RWPE1 (cell line): ENCODE measurements around the gene RGS6.

Experiments
- CTCF ChIA-PET: fragments of 350-600 bp; sonication (Branson Sonifier 250); formaldehyde crosslinking; extraction: SDS; loops from one replicate; lab custom pipeline; 2021; lab: Yijun Ruan, JAX
- POLR2A ChIA-PET: fragments of 400-600 bp; formaldehyde crosslinking; extraction: SDS; loops from one replicate; lab custom pipeline; 2020; ENCODE audit warnings: antibody characterized with exemption; ENCODE audit not compliant: low non-redundant PET; lab: Yijun Ruan, JAX
- DNase-seq: peaks from one replicate; pipeline ENCODE4 v3.0.0; 2012; ENCODE audit warnings: low spot score
- H3K27ac ChIP-seq: fragments of 450-650 bp; 2 replicates; pipeline ENCODE4 v1.5.1; 2017
- CTCF ChIP-seq: fragments of 450-650 bp; conservative IDR thresholded peaks from 2 replicates; pipeline ENCODE4 v1.5.1; 2017; ENCODE audit warnings: low read depth, mild to moderate bottlenecking

Gene RGS6

GRCh38 chr14:72045885-72046284 is 113.7 kb downstream of the RGS6 start:
- no peak overlapping the region for H3K27ac ChIP-seq
- ChIA-PET POLR2A (no interaction called here), CTCF (no interaction called here)
- no peak for DNase-seq
- no peak for TF ChIP-seq CTCF

GRCh38 chr14:72049462-72049861 is 117.2 kb downstream of the RGS6 start:
- ChIA-PET POLR2A (no interaction called here), CTCF (interaction anchor here (0.7 kb wide), 1 partner anchor 194 kb away, joined by 3 read pairs; no protein-coding TSS in a partner anchor)
- H3K27ac ChIP-seq: no peak overlapping the region
- no peak for TF ChIP-seq CTCF
- DNase-seq: peak; percentile 22

- TF ChIP-seq CTCF: no peak
- CTCF ChIA-PET: no interaction called here
- no peak for DNase-seq
- POLR2A ChIA-PET: no interaction called here
- H3K27ac ChIP-seq: no peak overlapping the region
Measured at GRCh38 chr14:72052356-72052755, 120.1 kb downstream of the RGS6 start.

- POLR2A ChIA-PET: no interaction called here
Measured at GRCh38 chr14:72053651-72054050, 121.4 kb downstream of the RGS6 start.

GRCh38 chr14:72054911-72055310 is 122.7 kb downstream of the RGS6 start:
- ChIA-PET POLR2A (no interaction called here), CTCF (no interaction called here)
- no peak overlapping the region for H3K27ac ChIP-seq
- DNase-seq: no peak
- TF ChIP-seq CTCF: no peak

More at GRCh38 chr14:72053651-72054050, 121.4 kb downstream of the RGS6 start:
- no peak overlapping the region for H3K27ac ChIP-seq
- DNase-seq: no peak
- CTCF ChIA-PET: no interaction called here
- TF ChIP-seq CTCF: no peak

GRCh38 chr14:72057701-72058285 is 125.6 kb downstream of the RGS6 start:
- no peak for TF ChIP-seq CTCF
- ChIA-PET POLR2A (no interaction called here), CTCF (interaction anchor here (0.6 kb wide), 3 partner anchors 44 to 112 kb away, joined by 3 to 5 read pairs (median 4); no protein-coding TSS in a partner anchor)
- DNase-seq: no peak
- no peak overlapping the region for H3K27ac ChIP-seq
